G401 (cell line): Measurements from ENCODE around the gene PGR. TPM values are rescaled to one million over a fixed set of nuclear protein-coding genes. Genes with fewer than 3 reads are reported as not detected.

ENCODE experiments used
- DNase-seq: peaks from one replicate; pipeline ENCODE4 v3.0.0-alpha.2; 2015; ENCODE audit warnings: low spot score
- in situ Hi-C: cut with HindIII; loops from 2 replicates; pipeline ENCODE4 v1.10.0; 2016; ENCODE audit warnings: low sequenced_read_pairs, mixed read lengths
- total RNA-seq: library from RNA; depleted of rRNA; stranded (reverse); fragments of >200 nt; shearing (Covaris generic); gene quantifications from 2 replicates; pipeline ENCODE4 v1.2.3, GENCODE V29; 2014; rRNA removed

PGR gene
- not detected in 2 replicates for total RNA-seq

DNA sequence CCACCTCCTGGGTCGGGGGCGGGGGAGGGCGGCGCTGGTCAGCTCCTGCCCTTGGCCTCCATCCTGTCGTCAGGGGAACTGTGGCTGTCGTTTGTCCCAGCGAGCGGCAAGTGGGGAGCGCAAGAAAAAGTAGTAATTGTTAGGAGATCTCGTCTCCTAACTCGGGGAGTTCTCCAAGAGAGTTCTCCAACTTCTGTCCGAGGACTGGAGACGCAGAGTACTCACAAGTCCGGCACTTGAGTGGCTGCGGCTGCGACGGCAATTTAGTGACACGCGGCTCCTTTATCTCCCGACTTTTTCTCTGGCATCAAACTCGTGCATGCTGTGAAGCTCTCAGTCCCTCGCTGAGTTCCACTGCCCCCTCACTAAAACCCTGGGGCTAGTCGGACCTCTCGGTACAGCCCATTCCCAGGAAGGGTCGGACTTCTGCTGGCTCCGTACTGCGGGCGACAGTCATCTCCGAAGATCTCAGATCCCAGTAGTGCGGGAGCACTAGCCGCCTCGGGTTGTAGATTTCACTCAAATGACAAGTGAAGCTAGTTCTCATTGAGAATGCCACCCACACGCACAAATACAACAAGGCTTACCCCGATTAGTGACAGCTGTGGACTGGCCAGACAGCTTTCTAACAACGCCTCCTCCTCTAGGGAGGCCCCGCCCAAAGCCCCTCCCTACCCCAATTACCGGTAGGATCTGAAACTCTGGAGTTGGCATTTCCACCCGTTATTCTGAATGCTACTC is at the start of gene PGR:
Gene PGR, minus strand, starts transcription at position 611 of the 741 bp plus-strand sequence. CDS start 743 bp downstream, outside the sequence.
- DNase-seq = no peak
- in situ Hi-C loops = no loop called here

DNA sequence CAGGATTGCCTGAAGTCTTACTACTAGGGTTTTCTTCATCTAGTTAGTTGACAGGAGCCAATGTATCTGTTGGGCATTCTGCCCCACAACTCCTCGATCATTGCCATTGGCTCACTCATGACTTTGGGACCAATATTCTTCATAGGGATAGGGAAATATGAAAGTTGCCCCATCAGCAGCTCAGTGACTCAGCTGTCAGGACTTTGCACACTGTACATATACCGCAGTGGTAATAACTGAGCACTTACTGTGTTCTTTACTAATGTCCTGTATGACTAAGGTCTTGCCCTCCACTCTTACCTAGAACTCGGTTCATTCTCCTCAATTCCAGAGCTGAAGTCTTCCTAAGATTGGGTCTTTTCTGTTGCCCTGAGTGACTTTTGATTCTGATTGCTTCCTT is 46.8 kb upstream of the PGR start:
- in situ Hi-C loops = no loop called here
- DNase-seq = no peak

DNA sequence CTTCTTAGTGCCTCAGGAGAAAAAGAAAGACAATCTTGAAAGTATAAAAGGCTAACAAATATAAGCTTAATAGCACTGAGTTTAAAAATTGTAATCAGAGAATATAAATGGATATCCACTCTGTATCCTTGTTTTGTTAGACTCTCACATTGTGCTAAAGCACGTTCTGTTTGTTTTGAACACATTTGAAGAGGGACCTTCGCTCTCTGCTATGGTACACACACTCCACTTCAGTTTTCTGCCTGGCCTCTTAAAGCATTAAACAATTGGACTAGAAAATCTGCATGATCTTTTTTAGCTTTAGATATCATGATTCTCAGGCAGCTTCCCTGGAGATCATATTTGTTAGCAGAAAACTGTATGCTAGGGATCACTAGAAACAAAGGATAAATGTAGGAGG is 40.3 kb upstream of the PGR start:
- DNase-seq = no peak
- in situ Hi-C loops = no loop called here

DNA sequence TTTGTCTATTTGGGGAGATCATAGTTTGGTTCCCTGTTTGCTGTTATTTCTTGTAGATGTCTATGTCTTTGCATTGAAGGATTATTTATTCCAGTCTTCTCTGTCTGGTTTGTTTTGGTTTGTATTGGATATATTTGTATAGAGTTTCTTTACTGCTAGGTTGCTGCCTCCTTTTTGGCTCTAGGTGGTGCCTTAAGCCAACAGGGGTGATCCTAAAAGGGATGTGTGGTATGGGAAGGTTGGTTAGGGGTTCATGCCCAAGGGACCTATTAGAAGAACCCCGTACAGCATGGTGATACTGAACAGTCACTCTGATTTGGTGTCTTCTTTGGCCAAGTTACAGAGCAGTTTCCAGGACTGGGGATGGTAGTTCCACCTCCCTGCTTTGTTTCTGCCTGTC is 36.4 kb upstream of the PGR start:
- in situ Hi-C loops = no loop called here
- no peak for DNase-seq

DNA sequence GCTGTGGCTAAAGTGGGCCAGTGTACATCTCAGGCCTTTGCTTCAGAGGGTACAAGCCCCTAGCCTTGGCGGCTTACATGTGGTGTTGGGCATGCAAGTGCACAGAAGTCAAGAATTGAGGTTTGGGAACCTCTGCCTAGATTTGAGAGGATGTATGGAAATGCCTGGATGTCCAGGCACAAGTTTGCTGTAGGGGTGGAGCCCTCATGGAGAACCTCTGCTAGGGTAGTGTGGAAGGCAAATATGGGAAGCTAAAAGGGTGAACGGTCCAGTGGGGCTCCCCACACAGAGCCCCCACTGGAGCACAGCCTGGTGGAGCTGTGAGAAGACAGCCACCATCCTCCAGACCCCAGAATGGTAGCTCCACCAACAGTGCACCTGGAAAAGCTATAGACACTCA is 28.5 kb upstream of the PGR start:
- DNase-seq = no peak
- in situ Hi-C loops = no loop called here

DNA sequence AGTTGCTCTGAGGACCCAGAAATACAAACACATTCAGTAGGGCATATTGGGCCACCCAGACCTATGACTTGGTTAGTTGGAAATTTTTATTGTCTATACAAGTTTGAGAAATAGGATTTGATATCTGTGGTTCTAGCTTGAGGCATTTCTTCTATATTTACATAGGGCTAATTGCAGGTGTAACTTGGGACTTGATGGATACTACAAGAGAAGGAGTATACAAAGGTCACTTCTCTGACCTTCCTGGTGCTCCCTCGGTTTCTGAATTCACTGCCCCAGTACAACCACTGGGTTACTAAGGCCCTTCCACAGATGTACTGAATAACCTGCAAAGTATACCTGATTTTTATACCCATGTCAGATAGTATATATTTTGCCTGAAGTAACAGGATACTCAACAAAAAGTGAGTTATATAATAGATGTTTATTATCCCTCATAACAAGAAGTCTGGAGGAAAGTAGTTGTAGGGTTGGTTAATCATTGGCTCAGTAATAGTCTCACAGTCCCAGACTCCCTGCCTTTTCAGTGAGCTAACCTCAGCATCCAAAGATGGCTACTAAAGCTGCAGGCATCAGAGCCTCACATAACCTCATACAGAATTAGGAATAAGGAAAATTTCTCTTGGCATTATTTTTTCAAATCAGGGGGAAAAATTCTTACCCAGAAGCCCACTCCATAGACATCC is 8.8 kb upstream of the PGR start:
- in situ Hi-C loops = no loop called here
- DNase-seq = no peak

DNA sequence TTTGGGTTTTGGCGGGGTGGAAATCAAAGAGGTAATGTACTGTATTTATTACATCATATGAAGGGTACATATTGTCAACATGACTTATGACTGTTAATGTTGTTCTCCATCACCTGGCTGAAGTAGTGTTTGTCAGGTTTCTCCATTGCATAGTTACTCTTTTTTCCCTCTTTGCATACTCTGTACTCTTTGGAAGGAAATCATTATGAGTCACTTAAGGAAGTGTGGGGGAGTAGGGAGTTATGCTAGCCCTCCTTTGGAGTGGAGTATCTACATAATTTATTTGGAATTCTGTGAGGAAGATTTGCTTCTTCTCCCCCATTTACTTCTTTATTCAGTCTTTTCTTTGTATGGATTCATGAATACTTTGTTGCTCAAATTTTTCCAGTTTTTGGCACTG is 3.6 kb upstream of the PGR start:
- no peak for DNase-seq
- in situ Hi-C loops = no loop called here

DNA sequence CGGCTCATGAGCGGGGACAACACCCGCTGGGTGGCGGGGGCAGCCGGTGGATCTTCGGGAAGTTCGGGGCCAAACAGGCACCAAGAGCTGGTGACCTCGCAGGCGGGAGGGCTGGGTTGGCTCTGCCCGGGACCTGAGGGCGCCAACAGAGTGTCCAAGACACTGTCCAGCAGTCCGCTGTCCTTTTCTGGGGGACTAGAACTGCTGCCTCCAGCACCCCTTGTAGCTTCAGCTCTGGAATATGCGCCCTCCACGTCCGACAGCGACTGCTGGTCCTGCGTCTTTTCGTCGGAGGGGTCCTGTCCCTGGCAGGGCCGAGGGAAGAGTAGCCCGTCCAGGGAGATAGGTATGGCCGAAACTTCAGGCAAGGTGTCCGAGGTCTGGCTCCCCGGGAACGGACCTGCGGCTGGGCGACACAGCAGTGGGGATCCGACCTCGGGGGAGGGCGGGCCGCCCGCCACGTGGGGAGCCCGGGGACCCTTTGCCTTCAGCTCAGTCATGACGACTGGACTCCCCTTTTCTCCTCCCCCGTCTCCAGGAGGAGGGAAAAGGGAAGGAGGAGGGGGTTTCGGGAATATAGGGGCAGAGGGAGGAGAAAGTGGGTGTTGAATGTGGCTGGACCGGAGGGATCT is 926 bp downstream of the PGR start:
- in situ Hi-C loops = no loop called here
- no peak for DNase-seq

DNA sequence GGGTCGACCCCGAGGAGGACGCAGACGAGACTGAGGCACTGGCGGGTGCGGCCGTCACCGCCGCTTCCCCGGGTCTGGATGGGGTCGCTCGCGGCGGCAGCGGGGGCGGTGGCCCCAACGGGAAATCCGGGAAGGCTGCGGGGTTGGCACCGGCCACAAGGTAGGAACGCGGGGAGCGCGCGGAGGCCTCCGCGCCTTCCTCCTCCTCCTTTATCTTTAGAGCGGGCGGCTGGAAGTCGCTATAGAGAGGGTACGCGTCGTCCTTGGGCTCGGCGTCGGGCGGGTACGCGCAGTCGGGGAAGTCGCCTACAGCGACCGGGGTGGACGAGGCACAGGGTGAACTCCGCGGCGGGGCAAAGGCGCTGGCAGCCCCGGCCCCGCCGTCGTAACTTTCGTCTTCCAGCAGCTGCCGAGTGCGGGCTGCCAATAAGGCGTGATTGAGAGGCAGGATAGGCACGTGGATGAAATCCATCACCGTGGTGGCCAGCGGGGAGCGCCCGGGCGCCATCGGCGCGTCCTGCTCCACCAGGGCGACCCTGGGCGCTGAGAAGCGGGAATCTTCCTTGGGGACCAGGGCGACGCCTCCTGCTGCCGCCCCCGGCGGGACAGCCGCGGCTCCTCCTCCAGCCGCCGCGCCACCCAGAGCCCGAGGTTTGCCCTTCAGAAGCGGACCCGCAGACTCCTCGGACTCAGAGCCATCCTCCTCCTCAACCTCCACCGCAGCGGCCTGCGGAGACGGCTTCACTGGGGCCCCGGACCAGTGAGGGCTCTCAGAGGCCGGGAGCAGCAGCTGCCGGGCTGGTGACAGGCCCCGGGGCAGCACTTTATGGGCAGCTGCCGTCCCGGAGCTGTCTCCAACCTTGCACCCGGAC is 1.7 kb downstream of the PGR start:
- in situ Hi-C loops = no loop called here
- DNase-seq = no peak

DNA sequence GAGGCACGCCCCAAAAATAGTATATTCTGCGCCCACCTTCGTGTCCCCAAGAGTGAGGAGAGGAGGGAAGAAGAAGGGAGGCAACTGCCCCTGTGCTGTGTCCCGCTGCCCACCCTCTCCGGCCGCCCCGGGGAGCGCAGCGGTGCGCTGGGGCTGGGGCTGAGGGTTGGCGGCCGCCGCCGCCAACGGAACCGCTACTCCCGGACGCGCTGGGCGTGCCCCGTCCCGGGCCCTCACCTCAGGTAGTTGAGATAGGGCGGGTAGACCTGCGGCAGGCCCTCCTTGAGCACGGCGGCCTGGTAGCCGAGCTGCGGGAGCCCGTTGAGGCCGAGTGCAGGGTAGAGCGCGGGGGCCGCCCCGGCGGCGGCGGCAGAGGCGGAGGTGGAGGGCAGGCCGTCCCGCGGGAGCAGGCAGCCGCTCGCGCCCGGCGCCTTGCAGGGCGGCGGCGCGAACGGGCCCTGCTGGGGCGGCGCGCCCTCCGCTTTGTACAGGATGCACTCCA is 2.4 kb downstream of the PGR start:
- in situ Hi-C loops = no loop called here
- no peak for DNase-seq

DNA sequence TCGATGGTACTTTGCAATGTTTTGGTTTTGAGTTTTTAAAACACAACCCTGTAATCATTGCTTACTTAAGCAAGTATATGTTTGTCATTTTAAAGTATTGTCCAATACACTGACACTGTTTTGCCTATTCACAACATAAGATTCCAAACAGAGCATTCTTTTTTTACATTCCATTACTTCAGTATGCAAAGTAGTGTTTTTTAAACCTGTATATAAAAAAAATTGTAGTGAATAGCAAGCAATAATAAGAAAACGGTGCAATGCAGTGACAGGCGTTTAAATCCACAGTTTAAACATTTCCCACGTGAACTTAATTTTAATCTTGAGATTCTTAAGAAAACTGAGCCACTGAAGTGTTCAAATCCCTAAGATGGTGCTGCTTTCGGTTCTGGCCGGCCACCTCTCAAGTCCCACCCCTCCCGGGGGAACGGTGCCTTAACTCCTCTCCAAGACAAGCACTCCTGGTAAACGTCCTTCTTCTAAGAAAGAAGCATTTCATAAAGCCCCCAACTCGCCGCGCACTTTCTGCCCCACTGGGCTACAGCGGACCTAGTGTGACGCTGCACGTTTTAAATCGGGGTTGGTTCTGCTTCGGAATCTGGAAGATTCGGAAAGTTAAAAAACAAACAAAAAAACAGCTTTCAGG is 2.9 kb downstream of the PGR start:
- in situ Hi-C loops = no loop called here
- DNase-seq = no peak

DNA sequence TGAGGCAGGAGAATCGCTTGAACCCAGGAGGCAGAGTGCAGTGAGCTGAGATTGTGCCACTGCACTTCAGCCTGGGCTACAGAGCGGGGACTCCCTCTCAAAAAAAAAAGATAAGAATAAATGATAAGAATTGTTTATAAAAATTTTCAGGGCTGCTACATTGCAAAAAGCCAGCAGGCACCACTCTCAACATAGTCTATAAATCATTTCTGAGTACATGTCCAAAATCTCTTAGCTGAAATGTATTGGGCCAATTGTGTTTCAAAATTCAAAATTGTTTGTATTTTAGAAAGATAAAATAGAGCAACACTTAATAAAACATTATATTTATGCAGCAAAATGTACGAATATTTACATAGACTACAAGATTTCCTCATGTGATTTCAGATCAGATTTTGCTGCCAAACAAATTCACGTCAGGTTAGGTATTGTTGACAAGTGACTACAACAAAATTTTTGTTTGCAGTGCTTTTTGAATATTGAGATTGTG is 13.9 kb downstream of the PGR start:
- no peak for DNase-seq
- in situ Hi-C loops = no loop called here

DNA sequence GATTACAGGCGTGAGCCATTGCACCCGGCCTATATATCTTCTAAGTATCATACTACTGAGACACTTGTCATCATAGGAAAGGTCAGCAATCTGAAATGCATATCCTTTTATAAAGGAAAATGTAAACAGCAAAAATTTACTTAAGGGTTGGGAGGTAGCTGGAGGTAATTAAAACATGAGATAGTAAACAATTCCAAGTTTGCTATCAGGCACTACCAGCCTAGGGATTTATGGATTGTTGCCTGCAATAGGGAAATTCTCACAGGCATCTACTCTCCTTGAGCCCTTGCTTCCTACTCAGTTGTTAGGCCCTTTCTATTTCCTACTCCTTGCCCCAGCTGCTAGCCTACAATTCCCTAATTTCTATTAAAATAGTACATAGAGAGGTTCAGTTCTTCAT is 16.1 kb downstream of the PGR start:
- in situ Hi-C loops = no loop called here

DNA sequence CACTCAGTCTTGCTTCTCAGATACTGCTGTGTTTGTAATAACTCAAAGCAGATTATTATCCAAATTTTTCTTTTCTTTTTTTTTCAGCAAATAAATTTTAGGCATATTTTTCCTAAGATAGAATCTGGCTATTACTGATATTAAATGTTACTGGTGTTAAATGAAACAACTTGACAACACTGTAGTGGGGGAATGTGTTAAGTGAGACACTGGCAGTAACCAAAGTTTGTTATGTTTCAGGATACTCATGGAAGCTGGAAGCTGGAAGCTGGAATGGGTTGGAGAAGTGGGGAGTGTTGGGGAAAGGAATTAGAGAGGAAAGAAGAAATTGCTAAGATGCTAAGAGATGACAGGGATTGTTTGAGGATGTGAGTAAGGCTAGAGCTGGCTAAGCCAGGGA is 24.9 kb downstream of the PGR start:
- in situ Hi-C loops = no loop called here
- no peak for DNase-seq

More for the DNA sequence above, 16.1 kb downstream of the PGR start:
- DNase-seq = no peak

DNA sequence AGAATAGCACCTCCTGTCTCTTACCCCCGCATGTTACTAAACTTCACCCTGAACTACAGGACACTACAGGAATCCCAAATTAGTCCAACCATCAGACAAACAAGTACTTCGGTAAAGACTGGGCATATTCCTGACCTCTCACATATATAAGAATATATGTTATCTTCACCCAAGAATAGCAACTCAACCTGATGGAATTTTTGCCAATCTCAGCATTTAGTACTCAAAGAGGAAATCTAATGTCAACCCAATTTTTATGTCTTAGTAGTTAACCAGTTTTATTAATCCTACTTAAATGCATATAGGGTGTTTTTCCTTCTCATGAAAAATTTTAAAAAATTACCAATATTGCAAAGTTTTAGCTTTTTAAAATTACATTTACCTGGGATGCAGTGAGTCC is 26.2 kb downstream of the PGR start:
- DNase-seq = no peak
- in situ Hi-C loops = no loop called here

DNA sequence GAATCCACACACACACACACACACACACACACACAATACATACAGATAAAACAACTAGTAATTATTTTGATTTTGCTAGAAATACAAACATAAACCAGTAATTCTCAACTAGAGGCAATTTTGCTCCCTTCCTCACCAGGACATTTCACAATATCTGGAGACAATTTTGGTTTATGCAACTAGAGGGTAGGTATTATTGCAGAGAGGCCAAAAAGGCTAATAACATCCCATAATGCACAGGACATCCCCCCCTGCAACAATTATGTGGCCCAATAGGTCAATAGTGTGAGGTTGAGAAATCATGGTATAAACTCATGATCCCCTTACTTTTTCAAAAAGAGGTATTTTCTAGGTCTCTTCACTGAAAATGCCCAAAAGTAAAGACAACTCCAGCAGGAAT is 29.0 kb downstream of the PGR start:
- no peak for DNase-seq
- in situ Hi-C loops = no loop called here

DNA sequence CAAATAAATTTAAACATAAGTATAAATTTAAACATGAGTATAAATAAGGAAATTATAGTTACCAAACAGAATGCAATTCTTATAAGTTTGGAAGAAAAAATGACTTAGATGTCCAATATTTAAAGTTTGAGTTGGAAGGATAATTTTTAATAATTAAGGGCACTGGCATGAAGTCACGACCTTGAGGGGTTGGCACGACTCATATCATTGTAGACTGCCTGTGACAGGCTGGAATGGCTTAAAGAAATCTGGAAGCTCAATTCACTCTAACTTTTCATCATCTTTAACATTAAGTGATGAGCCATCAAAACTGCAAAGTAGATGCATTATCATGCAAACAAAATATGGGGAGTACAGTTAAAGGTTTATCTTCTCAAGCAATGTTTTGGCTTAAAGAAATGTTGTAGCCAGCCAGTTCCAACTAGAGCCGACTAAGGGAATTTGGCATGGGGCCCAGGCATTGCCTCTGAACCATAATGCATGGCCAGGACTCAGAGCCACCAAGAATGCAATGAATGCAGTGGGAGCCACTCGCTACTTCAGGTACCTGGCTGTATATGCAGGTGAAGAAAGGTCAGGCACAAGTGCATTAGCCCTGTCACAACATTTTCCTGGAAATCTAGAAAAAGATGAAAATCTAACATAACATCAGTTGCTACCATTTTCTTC is 33.4 kb downstream of the PGR start:
- in situ Hi-C loops = no loop called here
- no peak for DNase-seq

DNA sequence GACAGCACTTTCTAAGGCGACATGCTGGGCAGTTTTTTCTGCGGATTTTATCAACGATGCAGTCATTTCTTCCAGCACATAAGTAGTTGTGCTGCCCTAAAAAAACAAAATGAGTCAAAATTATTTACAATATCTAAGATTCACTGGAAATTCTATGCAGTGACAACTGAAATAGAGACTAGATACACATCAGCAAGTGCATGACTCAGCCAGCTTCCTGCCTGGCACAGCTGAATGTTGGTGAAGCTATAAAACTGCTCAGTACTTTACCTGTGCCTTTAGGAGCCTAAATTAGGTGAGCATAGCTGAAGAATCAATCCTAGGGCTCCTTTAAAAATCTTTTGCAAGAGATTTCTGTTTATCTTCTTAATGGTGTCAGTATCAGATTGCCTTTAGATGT is 37.8 kb downstream of the PGR start:
- in situ Hi-C loops = no loop called here

More for the DNA sequence above, 37.8 kb downstream of the PGR start:
- no peak for DNase-seq
